Central memory CD8-positive, alpha-beta T cell (primary cell): ENCODE results near the gene FAR2.
"Not testable (repeated sequence)": the region's sequence is repeated elsewhere in the genome, so short reads cannot be mapped to it uniquely, and the experiment has no call there.

Experiments used
- ATAC-seq: fragments of 150-1000 bp; cut with Tn5 transposase; replicated peaks from 2 replicates; pipeline ENCODE4 v1.10.0; 2022; ENCODE audit warnings: mild to moderate bottlenecking, moderate FRiP score, moderate number of reproducible peaks; ENCODE audit not compliant: poor library complexity, severe bottlenecking; ENCODE audit errors: extremely low read depth
- DNase-seq, 2 donors: peaks; one replicate each; pipeline ENCODE4 v3.0.0; 2021; ENCODE audit warnings: low spot score in 2 of 2
- H3K27ac Mint-ChIP-seq: one replicate; pipeline ENCODE4 v1.8.0; 2022; ENCODE audit warnings: low read depth, mild to moderate bottlenecking, moderate library complexity, mixed read lengths
- H3K27me3 Mint-ChIP-seq: one replicate; pipeline ENCODE4 v1.8.0; 2022; ENCODE audit warnings: mixed read lengths
- H3K36me3 Mint-ChIP-seq: one replicate; pipeline ENCODE4 v1.8.0; 2022; ENCODE audit warnings: mild to moderate bottlenecking, moderate library complexity, mixed read lengths; ENCODE audit not compliant: insufficient read depth
- H3K4me1 Mint-ChIP-seq: one replicate; pipeline ENCODE4 v1.8.0; 2022; ENCODE audit warnings: mixed read lengths
- H3K4me3 Mint-ChIP-seq: one replicate; pipeline ENCODE4 v1.8.0; 2022; ENCODE audit warnings: mild to moderate bottlenecking, moderate library complexity, mixed read lengths
- H3K9me3 Mint-ChIP-seq: one replicate; pipeline ENCODE4 v1.8.0; 2022; ENCODE audit warnings: mixed read lengths

The FAR2 gene

DNA sequence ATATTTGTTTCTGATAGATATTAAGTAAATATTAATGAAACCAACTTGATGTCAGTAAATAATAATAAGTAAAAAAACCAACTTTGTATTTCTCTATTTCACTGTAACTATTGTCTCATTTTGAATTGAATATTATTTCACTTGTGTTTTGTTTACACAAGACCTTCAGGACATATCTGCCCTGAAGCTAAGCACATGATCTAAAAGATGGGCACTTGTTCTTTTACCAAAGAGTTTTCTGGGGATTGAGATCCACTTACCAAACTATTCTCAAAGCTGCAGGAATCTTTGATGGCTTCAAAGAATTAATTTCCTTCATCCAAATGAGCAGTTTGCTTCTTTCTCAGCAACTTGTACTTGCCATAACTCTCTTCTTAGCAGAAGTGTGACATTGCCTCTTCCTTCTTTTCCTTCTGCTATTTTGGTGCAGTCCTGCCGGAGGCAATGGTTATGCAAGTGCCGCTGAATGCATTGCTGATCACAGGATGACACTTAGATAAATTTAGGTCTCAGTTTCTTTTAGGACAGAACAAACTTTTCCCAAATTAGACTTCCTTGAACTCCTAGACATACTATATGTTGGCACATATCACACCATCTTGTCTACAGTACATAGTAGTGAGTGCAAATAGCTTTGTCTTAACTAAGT is 9.2 kb downstream of the FAR2 start:
- H3K4me3 Mint-ChIP-seq: no peak overlapping the region
- H3K27me3 Mint-ChIP-seq: no peaks in the 10 kb centered on the region
- no peaks in the 10 kb centered on the region for H3K9me3 Mint-ChIP-seq
- no peak for ATAC-seq
- peaks cover 16% of the 10 kb centered on the region for H3K4me1 Mint-ChIP-seq
- no peaks in the 10 kb centered on the region for H3K36me3 Mint-ChIP-seq
- no peak overlapping the region for H3K27ac Mint-ChIP-seq
- no peak for DNase-seq

DNA sequence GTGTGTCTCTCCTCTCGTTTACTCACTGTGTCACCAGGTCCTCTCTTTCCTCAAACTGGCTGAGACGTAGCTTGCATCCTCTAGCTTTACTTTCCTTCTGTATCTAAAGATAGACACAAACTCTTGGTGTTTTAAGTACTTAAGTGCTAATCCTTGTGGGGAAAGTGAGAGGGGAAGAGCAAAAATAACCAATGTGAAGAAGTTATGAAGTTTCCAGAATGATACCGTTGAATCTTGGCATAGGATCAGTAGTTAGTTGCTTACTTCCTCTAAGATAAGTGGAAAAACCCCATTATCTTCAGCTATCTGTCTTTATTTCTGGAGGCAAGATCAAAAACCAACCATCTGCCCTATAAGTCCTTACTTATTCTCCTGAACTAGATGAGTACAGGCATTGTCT is 10.6 kb downstream of the FAR2 start:
- H3K27me3 Mint-ChIP-seq: no peaks in the 10 kb centered on the region
- no peak overlapping the region for H3K4me3 Mint-ChIP-seq
- H3K9me3 Mint-ChIP-seq: no peaks in the 10 kb centered on the region
- H3K36me3 Mint-ChIP-seq: no peaks in the 10 kb centered on the region
- DNase-seq: no peak
- ATAC-seq: no peak
- H3K4me1 Mint-ChIP-seq: peaks cover 17% of the 10 kb centered on the region
- peak overlapping the region; percentile 33 for H3K27ac Mint-ChIP-seq

DNA sequence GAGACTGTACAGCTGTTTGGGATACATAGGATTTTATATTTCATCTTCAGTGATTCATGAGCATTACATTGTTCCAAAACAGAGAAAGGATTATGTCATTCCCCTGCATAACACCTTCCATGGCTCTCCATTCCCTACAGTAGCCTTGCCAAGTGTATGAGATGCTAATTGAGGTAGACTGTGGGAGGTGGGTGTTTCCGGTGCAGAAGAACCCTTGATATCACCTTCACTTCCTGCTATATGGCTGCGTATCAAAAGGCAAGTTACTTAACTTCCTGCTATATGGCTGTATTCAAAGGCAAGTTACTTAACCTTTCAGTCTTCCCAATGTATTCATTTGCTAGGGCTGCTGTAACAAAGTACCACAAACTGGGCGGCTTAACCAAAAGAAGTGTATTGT is 11.2 kb downstream of the FAR2 start:
- Mint-ChIP-seq H3K36me3 (no peaks in the 10 kb centered on the region), H3K27ac (peak overlapping the region; percentile 33), H3K4me1 (peaks cover 23% of the 10 kb centered on the region), H3K4me3 (no peak overlapping the region), H3K9me3 (no peaks in the 10 kb centered on the region), H3K27me3 (no peaks in the 10 kb centered on the region)
- ATAC-seq (peak; percentile 54), DNase-seq (no peak)

DNA sequence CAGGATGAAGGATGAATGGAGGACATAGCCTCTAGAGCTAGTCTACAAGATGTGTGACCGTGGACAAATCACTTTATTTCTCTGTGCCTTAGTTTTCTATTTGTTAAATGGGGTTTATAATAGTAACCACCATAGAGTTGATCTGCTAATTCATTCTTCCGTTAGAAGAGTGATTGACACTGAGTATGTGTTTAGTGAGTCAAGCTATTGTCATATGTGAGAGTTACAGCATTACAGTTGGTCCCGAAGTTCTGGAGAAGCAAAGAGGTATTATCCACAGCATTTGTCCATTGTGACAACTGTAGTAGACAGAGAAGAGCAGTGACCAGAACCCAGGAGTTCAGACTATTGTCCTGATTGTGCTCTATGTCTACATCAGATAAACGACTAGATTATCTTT is 14.1 kb downstream of the FAR2 start:
- no peaks in the 10 kb centered on the region for H3K36me3 Mint-ChIP-seq
- no peak for DNase-seq
- H3K27ac Mint-ChIP-seq: peak overlapping the region; percentile 35
- no peak for ATAC-seq
- no peak overlapping the region for H3K4me3 Mint-ChIP-seq
- H3K27me3 Mint-ChIP-seq: no peaks in the 10 kb centered on the region
- peaks cover 29% of the 10 kb centered on the region for H3K4me1 Mint-ChIP-seq
- H3K9me3 Mint-ChIP-seq: no peaks in the 10 kb centered on the region

DNA sequence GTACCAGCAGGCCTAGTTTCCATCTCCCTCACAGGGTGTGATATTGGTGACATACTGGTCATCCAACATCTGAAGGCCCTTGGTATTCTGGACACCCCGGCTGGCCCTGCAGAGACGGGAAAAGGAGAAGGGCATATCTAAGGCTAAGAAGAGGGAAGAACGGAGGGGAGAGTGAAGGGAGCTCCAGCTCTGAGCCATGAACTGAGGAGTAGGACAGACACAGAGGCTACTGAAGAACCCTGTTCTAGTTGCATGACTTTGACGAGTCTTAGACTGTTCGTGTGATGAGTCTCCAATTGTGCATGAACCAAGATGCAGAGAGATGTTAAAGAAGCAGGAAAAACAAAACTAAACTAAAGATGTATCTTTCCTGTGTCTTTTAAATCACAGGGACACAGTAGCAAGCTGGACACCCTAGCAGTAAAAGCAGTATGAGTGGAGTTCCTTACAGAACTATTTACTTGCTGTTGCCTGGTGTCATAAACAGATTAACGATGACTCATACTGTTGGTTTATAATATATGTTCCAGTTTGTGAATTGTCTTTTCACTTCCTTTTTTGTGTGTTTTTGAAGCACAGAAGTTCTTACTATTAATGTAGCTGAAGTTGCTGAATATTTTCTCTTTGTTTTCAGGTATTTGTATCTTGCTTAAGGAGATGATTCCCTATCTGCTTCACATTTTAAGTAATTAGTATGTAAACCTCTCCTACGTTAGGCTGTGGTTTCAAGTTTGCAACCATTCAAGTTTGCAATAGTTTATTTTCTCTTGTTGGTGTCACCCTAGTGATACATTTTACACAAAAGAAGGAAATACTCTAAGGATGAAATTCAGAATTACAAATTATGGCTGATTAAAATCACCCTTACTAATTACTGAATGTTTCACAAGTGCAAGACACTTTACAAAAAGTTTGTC is 15.7 kb downstream of the FAR2 start:
- peak overlapping the region; percentile 35 for H3K27ac Mint-ChIP-seq
- no peaks in the 10 kb centered on the region for H3K9me3 Mint-ChIP-seq
- H3K36me3 Mint-ChIP-seq: no peaks in the 10 kb centered on the region
- ATAC-seq: peak; percentile 87
- peaks cover 29% of the 10 kb centered on the region for H3K4me1 Mint-ChIP-seq
- no peaks in the 10 kb centered on the region for H3K27me3 Mint-ChIP-seq
- DNase-seq: no peak
- no peak overlapping the region for H3K4me3 Mint-ChIP-seq

DNA sequence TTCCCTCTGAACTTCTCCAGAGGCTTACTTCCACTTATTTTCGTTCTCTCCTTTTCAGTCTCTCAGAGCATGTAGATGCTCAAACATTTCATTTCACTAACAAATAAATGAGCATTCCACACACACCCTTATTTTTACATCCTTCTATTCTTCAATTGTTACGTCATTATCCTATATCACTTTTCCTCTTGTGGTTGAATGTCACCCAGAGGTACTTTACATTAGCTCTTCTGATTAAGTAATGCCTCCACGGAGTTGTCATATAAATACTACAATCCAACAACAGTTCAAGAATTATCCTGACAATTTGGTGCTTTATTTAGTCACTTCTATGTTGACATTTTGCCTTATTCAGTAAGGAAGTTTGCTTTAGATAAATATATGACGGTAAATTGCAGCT is 18.4 kb downstream of the FAR2 start:
- Mint-ChIP-seq H3K9me3 (no peaks in the 10 kb centered on the region), H3K27ac (no peak overlapping the region), H3K4me1 (peaks cover 18% of the 10 kb centered on the region), H3K4me3 (no peak overlapping the region), H3K27me3 (no peaks in the 10 kb centered on the region), H3K36me3 (peaks cover 1% of the 10 kb centered on the region)
- DNase-seq (no peak), ATAC-seq (no peak)

DNA sequence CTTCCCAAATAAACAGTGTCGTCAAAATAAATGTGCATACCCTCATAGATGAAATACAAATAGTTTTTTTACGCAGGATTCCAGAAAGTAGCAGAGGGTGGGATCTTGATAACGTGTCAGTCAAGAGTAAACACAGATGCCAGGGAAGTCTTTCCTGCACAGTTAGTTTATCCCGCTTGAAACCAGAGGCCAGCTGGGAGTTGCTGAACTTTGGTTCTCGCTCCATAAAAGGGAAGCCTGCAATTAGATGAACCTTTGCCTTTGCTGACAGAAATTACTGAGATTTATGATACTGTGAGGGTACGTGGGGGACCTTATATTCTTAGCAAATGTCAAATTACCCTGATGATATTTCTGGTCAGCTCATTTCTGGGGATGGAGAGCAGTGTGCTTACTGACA is 18.9 kb downstream of the FAR2 start:
- no peak for DNase-seq
- H3K36me3 Mint-ChIP-seq: peaks cover 1% of the 10 kb centered on the region
- ATAC-seq: no peak
- H3K9me3 Mint-ChIP-seq: no peaks in the 10 kb centered on the region
- H3K4me3 Mint-ChIP-seq: no peak overlapping the region
- H3K27ac Mint-ChIP-seq: no peak overlapping the region
- H3K27me3 Mint-ChIP-seq: no peaks in the 10 kb centered on the region
- peaks cover 18% of the 10 kb centered on the region for H3K4me1 Mint-ChIP-seq

DNA sequence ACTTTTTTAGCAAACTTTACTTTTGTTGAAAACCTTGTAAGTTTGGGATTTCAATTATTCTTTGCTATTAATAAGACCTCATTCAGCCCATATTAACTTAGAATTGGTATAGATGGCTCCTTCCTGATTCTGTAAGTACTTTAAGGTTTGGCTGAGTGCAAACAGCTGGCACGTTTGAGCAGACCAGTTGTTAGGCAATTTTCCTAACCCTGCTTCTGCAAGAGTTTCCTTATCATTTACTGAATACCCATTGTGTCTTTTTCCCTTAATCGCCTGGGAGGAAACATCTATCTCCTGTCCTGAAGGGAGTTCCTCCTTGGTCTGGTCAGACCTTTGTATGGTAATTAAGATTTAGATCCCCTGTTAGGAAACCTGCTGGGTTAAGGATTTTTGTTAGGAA is 20.9 kb downstream of the FAR2 start:
- not testable (repeated sequence) for DNase-seq, ATAC-seq

DNA sequence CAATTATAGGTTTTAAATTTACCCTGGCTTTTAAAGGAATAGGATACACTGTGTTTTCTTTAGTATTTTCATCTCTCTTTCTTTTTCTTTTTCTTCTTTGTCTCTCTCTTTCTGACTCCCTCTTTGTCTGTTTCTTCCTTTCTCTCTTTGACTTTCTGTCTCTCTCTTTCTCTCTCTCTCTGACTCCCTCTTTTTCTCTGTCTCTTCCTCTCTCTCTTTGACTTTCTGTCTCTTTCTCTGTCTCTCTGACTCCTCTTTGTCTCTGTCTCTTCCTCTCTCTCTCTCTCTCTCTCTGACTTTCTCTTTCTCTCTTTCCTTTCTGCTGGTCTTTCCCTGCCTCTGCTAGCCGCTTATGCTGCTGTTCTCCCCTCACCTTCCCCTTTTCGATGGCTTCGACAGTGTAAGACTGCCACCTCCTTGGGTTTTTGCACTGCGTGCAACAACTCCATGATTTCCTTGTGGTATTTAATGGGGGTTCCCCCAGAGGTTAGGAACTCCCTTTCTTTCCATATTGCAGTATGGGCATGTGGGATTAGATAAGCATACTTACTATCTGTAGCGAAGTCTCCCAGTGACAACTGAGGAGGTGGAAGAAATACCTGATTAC is 21.5 kb downstream of the FAR2 start:
- not testable (repeated sequence) for H3K9me3 Mint-ChIP-seq, H3K27me3 Mint-ChIP-seq, H3K4me3 Mint-ChIP-seq, ATAC-seq, H3K36me3 Mint-ChIP-seq, DNase-seq, H3K4me1 Mint-ChIP-seq, H3K27ac Mint-ChIP-seq

More for the DNA sequence above, 20.9 kb downstream of the FAR2 start:
- H3K27me3 Mint-ChIP-seq, H3K4me3 Mint-ChIP-seq, H3K9me3 Mint-ChIP-seq, H3K36me3 Mint-ChIP-seq, H3K4me1 Mint-ChIP-seq, H3K27ac Mint-ChIP-seq: not testable (repeated sequence)

DNA sequence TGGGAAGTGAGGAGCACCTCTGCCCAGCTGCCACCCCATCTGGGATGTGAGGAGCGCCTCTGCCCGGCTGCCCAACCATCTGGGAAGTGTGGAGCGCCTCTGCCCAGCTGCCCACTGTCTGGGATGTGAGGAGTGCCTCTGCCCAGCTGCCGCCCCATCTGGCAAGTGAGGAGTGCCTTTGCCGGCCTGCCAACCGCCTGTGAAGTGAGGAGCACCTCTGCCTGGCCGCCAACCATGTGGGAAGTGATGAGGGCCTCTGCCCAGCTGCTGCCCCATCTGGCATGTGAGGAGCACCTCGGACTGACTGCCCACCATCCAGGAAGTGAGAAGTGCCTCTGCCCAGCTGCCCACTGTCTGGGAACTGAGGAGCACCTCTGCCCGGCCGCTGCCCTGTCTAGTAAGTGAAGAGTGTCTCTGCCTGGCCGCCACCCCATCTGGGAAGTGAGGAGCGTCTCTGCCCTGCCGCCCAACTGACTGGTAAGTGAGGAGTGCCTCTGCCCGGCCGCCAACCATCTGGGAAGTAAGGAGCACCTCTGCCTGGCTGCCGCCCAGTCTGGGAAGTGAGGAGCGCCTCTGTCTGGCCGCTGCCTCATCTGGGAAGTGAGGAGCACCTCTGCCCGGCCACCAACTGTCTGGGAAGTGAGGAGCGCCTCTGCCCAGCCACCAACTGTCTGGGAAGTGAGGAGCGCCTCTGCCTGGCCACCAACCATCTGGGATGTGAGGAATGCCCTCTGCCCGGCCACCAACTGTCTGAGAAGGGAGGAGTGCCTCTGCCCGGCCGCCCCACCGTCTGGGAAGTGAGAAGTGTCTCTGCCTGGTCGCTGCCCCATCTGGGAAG is 22.6 kb downstream of the FAR2 start:
- Mint-ChIP-seq H3K36me3 (peaks cover 1% of the 10 kb centered on the region), H3K9me3 (no peaks in the 10 kb centered on the region), H3K27me3 (no peaks in the 10 kb centered on the region), H3K4me3 (no peak overlapping the region), H3K4me1 (peaks cover 5% of the 10 kb centered on the region), H3K27ac (no peak overlapping the region)
- DNase-seq (no peak), ATAC-seq (no peak)

DNA sequence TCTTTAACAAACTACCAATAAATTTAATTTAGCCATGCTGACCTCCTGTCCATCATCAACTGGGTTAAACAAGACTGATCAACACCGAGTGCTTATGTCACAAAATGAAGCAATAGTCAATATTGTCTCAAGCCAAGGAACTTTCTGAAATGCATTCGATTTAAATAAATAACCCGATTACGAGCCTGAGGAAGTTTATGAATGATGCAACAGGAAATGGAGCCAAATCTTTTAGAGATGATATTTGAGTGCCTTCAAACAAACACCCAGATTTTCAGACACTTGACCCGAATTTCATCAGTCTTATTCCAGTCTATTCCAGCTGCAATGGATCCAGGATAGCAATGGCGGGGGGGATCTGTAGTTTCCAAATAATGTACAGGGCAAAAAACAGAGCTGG is 27.9 kb downstream of the FAR2 start:
- H3K9me3 Mint-ChIP-seq: no peaks in the 10 kb centered on the region
- H3K27ac Mint-ChIP-seq: no peak overlapping the region
- H3K4me3 Mint-ChIP-seq: no peak overlapping the region
- no peak for DNase-seq
- peaks cover 1% of the 10 kb centered on the region for H3K36me3 Mint-ChIP-seq
- no peaks in the 10 kb centered on the region for H3K27me3 Mint-ChIP-seq
- H3K4me1 Mint-ChIP-seq: no peaks in the 10 kb centered on the region
- no peak for ATAC-seq

DNA sequence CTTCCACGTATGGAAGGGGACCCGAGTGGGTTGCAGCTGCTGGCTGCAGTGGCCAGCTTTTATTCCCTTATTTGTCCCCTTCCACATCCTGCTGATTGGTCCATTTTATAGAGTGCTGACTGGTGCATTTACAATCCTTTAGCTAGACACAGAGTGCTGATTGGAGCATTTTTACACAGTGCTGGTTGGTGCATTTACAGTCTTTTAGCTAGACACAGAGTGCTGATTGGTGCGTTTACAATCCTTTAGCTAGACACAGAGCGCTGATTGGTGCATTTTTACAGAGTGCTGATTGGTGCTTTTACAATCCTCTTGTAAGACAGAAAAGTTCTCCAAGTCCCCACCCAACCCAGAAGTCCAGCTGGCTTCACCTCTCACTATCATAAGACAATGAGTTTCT is 33.2 kb downstream of the FAR2 start:
- not testable (repeated sequence) for H3K36me3 Mint-ChIP-seq, DNase-seq, H3K9me3 Mint-ChIP-seq, H3K27ac Mint-ChIP-seq, ATAC-seq, H3K4me1 Mint-ChIP-seq, H3K27me3 Mint-ChIP-seq, H3K4me3 Mint-ChIP-seq
